ENCODE data around the gene BAIAP3. TPM values are rescaled to one million over a fixed set of nuclear protein-coding genes. Genes with fewer than 3 reads are reported as not detected.

BAIAP3 gene
- total RNA-seq, 1 experiment from 2014 or later = 6.8 TPM

DNA sequence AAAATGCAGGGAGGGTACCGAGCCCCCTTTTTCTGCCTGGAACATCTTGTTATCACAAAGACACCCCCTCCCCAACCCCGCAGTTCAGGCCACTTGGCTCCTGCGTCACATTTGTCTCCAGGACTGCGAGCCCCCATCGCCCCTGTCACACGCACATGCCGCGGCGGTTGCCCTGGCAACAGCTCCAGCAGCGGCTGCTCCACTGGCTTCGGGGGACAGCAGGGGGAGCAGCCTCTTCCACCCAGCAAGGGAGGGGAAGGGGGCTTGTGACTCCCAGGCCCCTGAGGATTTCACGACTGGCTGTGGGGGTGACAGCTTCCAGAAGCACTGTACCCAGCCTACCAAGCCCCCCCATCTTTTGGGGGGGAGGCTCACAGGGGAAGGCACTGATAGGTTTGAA lies 2.6 kb downstream of the BAIAP3 start:
- Histone ChIP-seq H4K91ac (ENCODE audit: insufficient read length, low read depth, low read length) (no peak overlapping the region), H2BK12ac (ENCODE audit: insufficient read length, low read depth, low read length) (no peak overlapping the region), H3T11ph (ENCODE audit: low read length) (no peak overlapping the region), H3K23ac (ENCODE audit: insufficient read length, low read depth, low read length) (no peak overlapping the region), H3K4me1 (ENCODE audit: insufficient read depth, low read length) (no peaks in the 10 kb centered on the region), H3K18ac (ENCODE audit: insufficient read length, low read depth, low read length) (no peak overlapping the region), H3K56ac (ENCODE audit: insufficient read length, low read depth, low read length) (no peak overlapping the region), H4K5ac (ENCODE audit: insufficient read length, low read depth, low read length) (no peak overlapping the region), H3K4me2 (ENCODE audit: insufficient read depth, insufficient read length, low read length) (no peak overlapping the region), H2AFZ (ENCODE audit: low read length) (no peak overlapping the region), H3K23me2 (ENCODE audit: insufficient read length, low read depth, low read length, poor library complexity, severe bottlenecking) (peaks cover 20% of the 10 kb centered on the region), H3K79me1 (ENCODE audit: insufficient read depth, low read depth, low read length, poor library complexity, severe bottlenecking) (no peaks in the 10 kb centered on the region), H4K20me1 (ENCODE audit: control insufficient read depth, insufficient read depth, insufficient read length) (no peaks in the 10 kb centered on the region), H3K27ac (ENCODE audit: insufficient read length, low read depth, low read length) (no peak overlapping the region), H2AK5ac (ENCODE audit: insufficient read length, low read length) (no peak overlapping the region), H3K27me3 (ENCODE audit: insufficient read depth, low read length) (peaks cover 16% of the 10 kb centered on the region; the same call in 1 of the 2 replicates), H4K8ac (replicated peaks; ENCODE audit: insufficient read length, low read depth, low read length) (no peak overlapping the region), H3K14ac (ENCODE audit: insufficient read depth, low read length) (no peak overlapping the region), H2BK120ac (ENCODE audit: low read depth, low read length, poor library complexity, severe bottlenecking) (no peak overlapping the region), H2BK20ac (ENCODE audit: low read depth, low read length, poor library complexity, severe bottlenecking) (no peak overlapping the region), H3K9ac (ENCODE audit: extremely low read depth, insufficient read length, low read length) (no peak overlapping the region), H2BK15ac (ENCODE audit: low read depth, low read length) (no peak overlapping the region), H3K9me3 (ENCODE audit: control insufficient read depth, low read depth, low read length) (no peaks in the 10 kb centered on the region), H3K79me2 (ENCODE audit: insufficient read depth, low read length) (no peaks in the 10 kb centered on the region), H2BK5ac (ENCODE audit: insufficient read length, low read length) (no peak overlapping the region), H3K4ac (ENCODE audit: low read depth, low read length) (no peak overlapping the region)
- WGBS (ENCODE audit: extremely low coverage, insufficient read length, low lambda C conversion rate) = no CpG with 5 or more reads among the region's 12 CpGs
- Mint-ChIP-seq H3K36me3 (ENCODE audit: insufficient read depth in 1 of 3, low read depth in 3 of 3) (no peaks in the 10 kb centered on the region), H3K4me1 (peaks cover 12 to 18% of the 10 kb centered on the region in 2 experiments), H3K9me3 (no peaks in the 10 kb centered on the region), H3K4me3 (no peak overlapping the region), H3K27ac (no peak overlapping the region), H3K27me3 (ENCODE audit: low read depth) (peaks cover 52% of the 10 kb centered on the region)
- DNase-seq = no peak
- TF ChIP-seq, protein P1, sequence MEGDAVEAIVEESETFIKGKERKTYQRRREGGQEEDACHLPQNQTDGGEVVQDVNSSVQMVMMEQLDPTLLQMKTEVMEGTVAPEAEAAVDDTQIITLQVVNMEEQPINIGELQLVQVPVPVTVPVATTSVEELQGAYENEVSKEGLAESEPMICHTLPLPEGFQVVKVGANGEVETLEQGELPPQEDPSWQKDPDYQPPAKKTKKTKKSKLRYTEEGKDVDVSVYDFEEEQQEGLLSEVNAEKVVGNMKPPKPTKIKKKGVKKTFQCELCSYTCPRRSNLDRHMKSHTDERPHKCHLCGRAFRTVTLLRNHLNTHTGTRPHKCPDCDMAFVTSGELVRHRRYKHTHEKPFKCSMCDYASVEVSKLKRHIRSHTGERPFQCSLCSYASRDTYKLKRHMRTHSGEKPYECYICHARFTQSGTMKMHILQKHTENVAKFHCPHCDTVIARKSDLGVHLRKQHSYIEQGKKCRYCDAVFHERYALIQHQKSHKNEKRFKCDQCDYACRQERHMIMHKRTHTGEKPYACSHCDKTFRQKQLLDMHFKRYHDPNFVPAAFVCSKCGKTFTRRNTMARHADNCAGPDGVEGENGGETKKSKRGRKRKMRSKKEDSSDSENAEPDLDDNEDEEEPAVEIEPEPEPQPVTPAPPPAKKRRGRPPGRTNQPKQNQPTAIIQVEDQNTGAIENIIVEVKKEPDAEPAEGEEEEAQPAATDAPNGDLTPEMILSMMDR (conservative IDR thresholded peaks at IDR 0.05) = 0 out of 3 replicates have a peak, but pooled peaks have one; percentile 26

Data from H9 (cell line).